NCI-H2171 treated with DMSO at 0.1 percent for 48 hours (cell line): ENCODE measurements around the gene SUPT4H1.

Experiments used
- DNase-seq: peaks from one replicate; lab custom pipeline; 2025; lab: John Stamatoyannopoulos, UW

Gene SUPT4H1

GRCh38 chr17:58380207-58381123, 28.5 kb upstream of the SUPT4H1 start:
- DNase-seq: no peak

GRCh38 chr17:58379511-58379824, 27.5 kb upstream of the SUPT4H1 start:
- DNase-seq: no peak

GRCh38 chr17:58378733-58379510, 26.9 kb upstream of the SUPT4H1 start:
- no peak for DNase-seq

GRCh38 chr17:58377661-58378060, 25.7 kb upstream of the SUPT4H1 start:
- DNase-seq: no peak

GRCh38 chr17:58377093-58377601, 25.1 kb upstream of the SUPT4H1 start:
- DNase-seq: no peak

GRCh38 chr17:58376472-58377000, 24.5 kb upstream of the SUPT4H1 start:
- DNase-seq: no peak

- no peak for DNase-seq
Measured at GRCh38 chr17:58375811-58376210, 23.8 kb upstream of the SUPT4H1 start.

- DNase-seq: no peak
Measured at GRCh38 chr17:58375256-58375655, 23.3 kb upstream of the SUPT4H1 start.

GRCh38 chr17:58373923-58374322, 21.9 kb upstream of the SUPT4H1 start:
- DNase-seq: no peak

- no peak for DNase-seq
Measured at GRCh38 chr17:58373003-58373402, 21.0 kb upstream of the SUPT4H1 start.

GRCh38 chr17:58371300-58371950, 19.4 kb upstream of the SUPT4H1 start:
- no peak for DNase-seq

GRCh38 chr17:58370716-58371115, 18.7 kb upstream of the SUPT4H1 start:
- DNase-seq: no peak

GRCh38 chr17:58370309-58370708, 18.3 kb upstream of the SUPT4H1 start:
- no peak for DNase-seq

GRCh38 chr17:58369214-58370031, 17.4 kb upstream of the SUPT4H1 start:
- DNase-seq: no peak

- DNase-seq: no peak
Measured at GRCh38 chr17:58368860-58369213, 16.8 kb upstream of the SUPT4H1 start.

GRCh38 chr17:58367461-58367860, 15.5 kb upstream of the SUPT4H1 start:
- no peak for DNase-seq

GRCh38 chr17:58365980-58366595, 14.1 kb upstream of the SUPT4H1 start:
- DNase-seq: no peak

GRCh38 chr17:58365185-58365979, 13.4 kb upstream of the SUPT4H1 start:
- DNase-seq: no peak

GRCh38 chr17:58364270-58364942, 12.4 kb upstream of the SUPT4H1 start:
- no peak for DNase-seq
